Measurements from ENCODE around the gene DPH2. TPM values are rescaled to one million over a fixed set of nuclear protein-coding genes. Genes with fewer than 3 reads are reported as not detected.

DPH2 gene
- total and polyA plus RNA-seq, 8 donors = 6.4 to 93.2 (median 13.8) TPM

DNA sequence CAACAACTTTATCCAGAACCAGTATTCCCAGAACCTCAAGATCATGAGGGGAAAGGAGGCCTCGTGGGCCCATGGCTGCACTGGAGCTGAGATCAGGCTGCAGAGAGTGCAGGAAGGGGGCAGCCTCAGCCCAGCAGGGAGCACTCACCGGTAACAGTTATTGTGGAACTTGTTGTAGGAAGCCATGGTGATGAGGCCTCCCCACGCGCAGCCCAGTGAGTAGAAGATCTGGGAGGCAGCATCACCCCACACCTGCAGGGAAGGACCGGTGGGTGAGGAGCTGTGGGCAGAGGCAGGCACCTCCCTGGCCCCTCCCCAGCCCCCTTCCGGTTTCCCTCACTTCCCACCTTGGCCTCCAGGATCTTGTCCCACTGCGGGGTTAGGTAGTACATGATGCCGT lies 32.4 kb downstream of the DPH2 start:
- TF ChIP-seq, protein P1, sequence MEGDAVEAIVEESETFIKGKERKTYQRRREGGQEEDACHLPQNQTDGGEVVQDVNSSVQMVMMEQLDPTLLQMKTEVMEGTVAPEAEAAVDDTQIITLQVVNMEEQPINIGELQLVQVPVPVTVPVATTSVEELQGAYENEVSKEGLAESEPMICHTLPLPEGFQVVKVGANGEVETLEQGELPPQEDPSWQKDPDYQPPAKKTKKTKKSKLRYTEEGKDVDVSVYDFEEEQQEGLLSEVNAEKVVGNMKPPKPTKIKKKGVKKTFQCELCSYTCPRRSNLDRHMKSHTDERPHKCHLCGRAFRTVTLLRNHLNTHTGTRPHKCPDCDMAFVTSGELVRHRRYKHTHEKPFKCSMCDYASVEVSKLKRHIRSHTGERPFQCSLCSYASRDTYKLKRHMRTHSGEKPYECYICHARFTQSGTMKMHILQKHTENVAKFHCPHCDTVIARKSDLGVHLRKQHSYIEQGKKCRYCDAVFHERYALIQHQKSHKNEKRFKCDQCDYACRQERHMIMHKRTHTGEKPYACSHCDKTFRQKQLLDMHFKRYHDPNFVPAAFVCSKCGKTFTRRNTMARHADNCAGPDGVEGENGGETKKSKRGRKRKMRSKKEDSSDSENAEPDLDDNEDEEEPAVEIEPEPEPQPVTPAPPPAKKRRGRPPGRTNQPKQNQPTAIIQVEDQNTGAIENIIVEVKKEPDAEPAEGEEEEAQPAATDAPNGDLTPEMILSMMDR (IDR thresholded peaks at IDR 0.05) = no peak
- TF ChIP-seq POLR2A (IDR thresholded peaks at IDR 0.05) = no peak
- no peak for TF ChIP-seq POLR2AphosphoS5 (IDR thresholded peaks at IDR 0.05)
- TF ChIP-seq EP300 (IDR thresholded peaks at IDR 0.05) = no peak
- H3K9me3 ChIP-seq = no peaks in the 10 kb centered on the region
- WGBS, 5 donors = 85 to 94% (median 89%) methylated on average over 3 to 8 of the region's 8 CpGs
- no peak overlapping the region for H3K4me3 ChIP-seq
- H3K27ac ChIP-seq = no peak overlapping the region
- H3K27me3 ChIP-seq = no peaks in the 10 kb centered on the region
- no peak for DNase-seq
- H3K4me1 ChIP-seq = peaks cover 0 to 17% (median 15%) of the 10 kb centered on the region in 4 donors
- intact Hi-C loops (cut with DNase I; ENCODE audit: low total_unique reads) = no loop called here
- peaks cover 0 to 30% (median 21%) of the 10 kb centered on the region in 4 donors for H3K36me3 ChIP-seq

DNA sequence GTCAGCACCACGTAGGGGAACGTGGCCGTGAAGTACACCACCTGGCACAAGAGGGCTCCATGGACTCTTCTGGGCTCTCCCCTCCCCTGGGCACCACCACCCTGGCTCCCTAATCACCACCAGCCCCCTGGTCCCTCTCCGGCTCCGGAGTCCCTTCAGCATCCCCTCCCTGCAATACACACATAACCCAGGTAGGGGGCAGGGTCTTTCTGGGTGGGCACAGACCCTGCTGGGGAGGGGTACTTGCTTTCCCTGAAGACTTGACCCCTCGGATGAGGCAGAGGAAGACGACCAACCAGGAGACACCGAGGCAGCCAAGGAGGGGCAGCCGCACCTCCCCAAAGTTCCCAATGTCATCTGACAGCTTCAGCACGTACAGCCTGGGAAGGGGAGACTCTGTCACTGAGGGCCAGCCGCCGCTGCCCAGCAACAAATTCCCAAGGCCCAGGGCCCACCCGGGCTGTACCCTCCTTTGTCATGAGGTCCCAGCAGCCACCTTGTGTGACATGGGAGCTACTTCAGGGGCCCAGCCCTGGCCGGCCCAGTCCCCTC lies 32.9 kb downstream of the DPH2 start:
- no peaks in the 10 kb centered on the region for H3K27me3 ChIP-seq
- H3K27ac ChIP-seq = no peak overlapping the region
- H3K4me1 ChIP-seq = peaks cover 0 to 12% (median 10%) of the 10 kb centered on the region in 4 donors
- DNase-seq = no peak
- H3K4me3 ChIP-seq = no peak overlapping the region
- no peak for TF ChIP-seq POLR2AphosphoS5 (IDR thresholded peaks at IDR 0.05)
- no peak for TF ChIP-seq EP300 (IDR thresholded peaks at IDR 0.05)
- H3K9me3 ChIP-seq = no peaks in the 10 kb centered on the region
- H3K36me3 ChIP-seq = peaks cover 0 to 30% (median 21%) of the 10 kb centered on the region in 4 donors
- intact Hi-C loops (cut with DNase I; ENCODE audit: low total_unique reads) = no loop called here
- 80 to 89% (median 87%) methylated on average over 7 to 14 of the region's 14 CpGs for WGBS, 5 donors

DNA sequence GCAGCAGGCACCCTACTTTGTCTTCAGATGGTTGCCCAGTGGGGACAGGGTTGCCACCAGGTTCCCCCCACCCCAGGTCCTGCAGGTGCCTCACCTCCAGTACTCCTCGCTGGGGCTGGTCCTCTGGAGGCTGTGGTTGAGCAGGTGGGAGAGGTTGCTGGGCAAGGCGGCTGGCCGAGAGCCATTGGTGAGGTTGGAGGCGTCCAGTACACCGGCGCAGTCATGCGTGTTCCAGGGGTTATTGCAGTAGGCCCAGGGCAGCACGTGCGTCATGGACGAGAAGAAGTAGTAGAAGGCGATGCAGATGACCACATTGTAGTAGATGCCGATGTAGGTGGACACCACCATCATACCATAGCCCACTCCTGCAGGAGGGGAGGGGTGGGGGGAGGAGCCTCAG lies 38.4 kb downstream of the DPH2 start:
- Histone ChIP-seq H3K9me3 (no peaks in the 10 kb centered on the region), H3K4me1 (peaks cover 0 to 5% (median 5%) of the 10 kb centered on the region in 4 donors), H3K36me3 (peaks cover 0 to 14% (median 5%) of the 10 kb centered on the region in 4 donors), H3K27me3 (no peaks in the 10 kb centered on the region), H3K27ac (no peak overlapping the region), H3K4me3 (no peak overlapping the region)
- TF ChIP-seq POLR2A (IDR thresholded peaks at IDR 0.05) (no peak), EP300 (IDR thresholded peaks at IDR 0.05) (no peak)
- TF ChIP-seq, protein P1 (IDR thresholded peaks at IDR 0.05) = no peak
- intact Hi-C loops (cut with DNase I; ENCODE audit: low total_unique reads) = no loop called here
- WGBS, 5 donors = 92 to 97% (median 94%) methylated on average over 12 of the region's 12 CpGs
- DNase-seq = no peak

DNA sequence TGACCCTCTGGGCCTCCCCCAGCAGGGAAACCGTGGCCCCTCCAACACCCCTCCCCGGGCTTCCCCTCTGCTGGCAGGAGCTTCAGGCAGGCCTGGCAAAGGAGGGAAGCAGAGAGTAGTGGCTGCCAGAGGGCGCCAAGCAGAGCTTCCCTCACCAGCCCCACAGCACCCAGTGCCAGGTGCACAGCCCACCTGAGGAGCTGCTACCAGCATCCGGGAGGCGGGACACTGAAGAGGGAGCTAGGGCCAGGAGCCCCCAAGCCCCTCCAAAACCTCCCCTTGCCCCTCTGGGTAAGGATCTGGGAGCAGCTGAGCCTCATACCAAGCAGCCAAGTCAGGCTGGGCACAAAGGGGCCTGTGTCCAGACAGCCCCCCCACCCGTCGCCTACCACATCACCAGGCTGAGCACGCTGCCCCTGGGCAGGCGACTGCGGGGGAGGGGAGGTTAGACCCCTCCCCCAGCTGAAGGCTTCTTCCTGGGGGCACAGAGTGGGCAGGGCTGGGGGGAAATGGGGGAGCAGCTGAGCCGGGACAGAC lies 41.2 kb downstream of the DPH2 start:
- Histone ChIP-seq H3K27ac (no peak overlapping the region), H3K9me3 (no peaks in the 10 kb centered on the region), H3K4me3 (no peak overlapping the region), H3K36me3 (peaks cover 0 to 14% (median 5%) of the 10 kb centered on the region in 4 donors), H3K4me1 (peaks cover 0 to 5% (median under 1%) of the 10 kb centered on the region in 4 donors), H3K27me3 (no peaks in the 10 kb centered on the region)
- no peak for TF ChIP-seq EP300 (IDR thresholded peaks at IDR 0.05)
- TF ChIP-seq POLR2A (IDR thresholded peaks at IDR 0.05) = no peak
- no peak for TF ChIP-seq POLR2AphosphoS5 (IDR thresholded peaks at IDR 0.05)
- TF ChIP-seq, protein P1 (IDR thresholded peaks at IDR 0.05) = no peak
- intact Hi-C loops (cut with DNase I; ENCODE audit: low total_unique reads) = no loop called here
- no peak for DNase-seq
- WGBS, 5 donors = 76 to 90% (median 86%) methylated on average over 9 to 11 of the region's 11 CpGs

DNA sequence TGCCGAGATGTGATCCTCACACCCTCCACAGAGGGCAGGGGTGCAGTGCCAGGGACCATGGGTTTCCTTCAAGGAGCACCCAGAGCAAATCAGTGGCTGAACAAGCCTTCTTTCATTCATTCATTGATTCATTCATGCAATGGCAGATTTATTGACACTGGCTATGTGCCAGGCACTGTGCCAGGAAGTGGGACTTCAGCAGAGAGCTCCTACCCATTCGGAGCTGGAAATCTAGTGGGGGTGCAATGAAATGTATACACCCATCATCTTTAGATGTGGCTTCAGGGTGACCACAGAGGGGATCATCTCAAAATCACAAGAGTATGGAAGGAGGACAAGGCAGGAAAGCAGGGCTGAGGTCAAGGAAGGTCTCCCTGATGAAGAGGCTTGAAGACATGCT lies 42.6 kb downstream of the DPH2 start:
- Histone ChIP-seq H3K9me3 (no peaks in the 10 kb centered on the region), H3K4me1 (peaks cover 0 to 4% (median 0%) of the 10 kb centered on the region in 4 donors), H3K4me3 (no peak overlapping the region), H3K36me3 (peaks cover 0 to 14% (median 5%) of the 10 kb centered on the region in 4 donors), H3K27me3 (no peaks in the 10 kb centered on the region), H3K27ac (no peak overlapping the region)
- WGBS, 5 donors = 24 to 67% (median 55%) methylated on average over 1 to 2 of the region's 2 CpGs
- intact Hi-C loops (cut with DNase I; ENCODE audit: low total_unique reads) = no loop called here
- TF ChIP-seq POLR2AphosphoS5 (IDR thresholded peaks at IDR 0.05) (no peak), POLR2A (IDR thresholded peaks at IDR 0.05) (no peak), EP300 (IDR thresholded peaks at IDR 0.05) (no peak)
- TF ChIP-seq, protein P1 (IDR thresholded peaks at IDR 0.05) = no peak
- no peak for DNase-seq
